Gastroesophageal sphincter (tissue), 2 donors: ENCODE data around the gene ATP9B.

Experiments
- EP300 ChIP-seq: sonication (generic); formaldehyde crosslinking; IDR thresholded peaks from one replicate; pipeline ENCODE4 v1.6.1; 2017; ENCODE audit warnings: antibody characterized with exemption, mild to moderate bottlenecking
- POLR2A ChIP-seq, 2 donors: fragments of 450-650 bp; IDR thresholded peaks; one replicate each; pipeline ENCODE4 v1.6.1; 2017; ENCODE audit warnings: antibody characterized with exemption in 2 of 2, mild to moderate bottlenecking in 2 of 2, moderate library complexity in 1 of 2
- POLR2AphosphoS5 ChIP-seq: sonication (generic); formaldehyde crosslinking; IDR thresholded peaks from one replicate; pipeline ENCODE4 v1.6.1; 2017; ENCODE audit warnings: antibody characterized with exemption

GRCh38 chr18:79395308-79395640 lies 326.1 kb downstream of the ATP9B start:
- TF ChIP-seq POLR2A (IDR thresholded peaks at IDR 0.05): no peak
- no peak for TF ChIP-seq EP300
- TF ChIP-seq POLR2AphosphoS5: no peak
